Sigmoid colon (tissue), 3 donors: ENCODE data around the gene MCCC1.

Source experiments
- CTCF ChIP-seq, 4 experiments: fragments of 450-650 bp in 3 of 4; fragments of 200-600 bp in 1 of 4; IDR thresholded peaks; one replicate each; pipeline ENCODE4 v1.5.1; 2016 to 2019; ENCODE audit warnings: antibody characterized with exemption in 4 of 4, mild to moderate bottlenecking in 3 of 4, moderate library complexity in 2 of 4
- POLR2A ChIP-seq, 2 donors: fragments of 450-650 bp; IDR thresholded peaks; one replicate each; pipeline ENCODE4 v1.6.1; 2016; ENCODE audit warnings: antibody characterized with exemption in 2 of 2, mild to moderate bottlenecking in 2 of 2, moderate library complexity in 2 of 2

DNA sequence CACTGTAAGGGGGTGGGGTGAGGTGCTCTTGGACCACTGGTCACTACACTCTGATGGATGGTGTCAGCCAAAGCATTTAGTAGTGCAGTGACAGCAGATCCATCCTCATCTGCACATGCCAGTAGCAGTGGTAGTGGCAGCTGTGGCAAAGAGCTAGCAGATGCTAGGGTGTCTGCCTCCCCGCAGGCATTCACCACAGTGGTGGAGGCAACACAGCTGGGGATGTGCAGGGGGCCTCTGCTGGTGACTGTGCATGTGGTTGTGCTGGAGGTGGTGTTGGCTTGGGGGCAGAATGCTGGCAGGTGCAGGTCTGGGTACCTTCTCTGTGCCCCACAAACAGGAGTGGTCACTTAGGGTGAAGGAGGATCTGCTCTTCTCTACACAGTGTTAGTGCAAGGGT, 99.5 kb downstream of the MCCC1 start:
- TF ChIP-seq CTCF (IDR thresholded peaks at IDR 0.05) = no peak
- no peak for TF ChIP-seq POLR2A (IDR thresholded peaks at IDR 0.05)
